H9 (cell line): ENCODE measurements around the gene FOXQ1. TPM values are rescaled to one million over a fixed set of nuclear protein-coding genes. Genes with fewer than 3 reads are reported as not detected.

Experiments used
- DNase-seq: peaks from one replicate; pipeline ENCODE4 v3.0.0-alpha.2; 2017
- H2AFZ ChIP-seq: one replicate; pipeline ENCODE4 v1.6.1; 2013; ENCODE audit warnings: mild to moderate bottlenecking, low read length, control low read depth, moderate library complexity
- H2AK5ac ChIP-seq: 2 replicates; pipeline ENCODE4 v1.6.1; 2013; ENCODE audit warnings: low read length, control low read depth, mixed read lengths; ENCODE audit not compliant: insufficient read length
- H2BK120ac ChIP-seq: one replicate; pipeline ENCODE4 v1.6.1; 2013; ENCODE audit warnings: low read depth, mild to moderate bottlenecking, low read length, control low read depth, inconsistent platforms; ENCODE audit not compliant: poor library complexity, severe bottlenecking
- H2BK12ac ChIP-seq: 2 replicates; pipeline ENCODE4 v1.6.1; 2013; ENCODE audit warnings: low read length, control low read depth, mixed read lengths, low read depth; ENCODE audit not compliant: insufficient read length
- H2BK15ac ChIP-seq: 2 replicates; pipeline ENCODE4 v1.6.1; 2013; ENCODE audit warnings: low read depth, low read length, control low read depth
- H2BK20ac ChIP-seq: one replicate; pipeline ENCODE4 v1.6.1; 2013; ENCODE audit warnings: low read depth, mild to moderate bottlenecking, low read length, control low read depth, inconsistent platforms; ENCODE audit not compliant: poor library complexity, severe bottlenecking
- H2BK5ac ChIP-seq: 2 replicates; pipeline ENCODE4 v1.6.1; 2013; ENCODE audit warnings: low read length, control low read depth, mixed read lengths; ENCODE audit not compliant: insufficient read length
- H3K14ac ChIP-seq: 2 replicates; pipeline ENCODE4 v1.6.1; 2013; ENCODE audit warnings: low read length, control low read depth; ENCODE audit not compliant: insufficient read depth
- H3K18ac ChIP-seq: 2 replicates; pipeline ENCODE4 v1.6.1; 2013; ENCODE audit warnings: low read depth, mild to moderate bottlenecking, mixed read lengths, low read length, control low read depth; ENCODE audit not compliant: insufficient read length
- H3K23ac ChIP-seq: 2 replicates; pipeline ENCODE4 v1.6.1; 2013; ENCODE audit warnings: low read length, control low read depth, mixed read lengths, low read depth; ENCODE audit not compliant: insufficient read length
- H3K23me2 ChIP-seq: 2 replicates; pipeline ENCODE4 v1.6.1; 2013; ENCODE audit warnings: low read depth, mild to moderate bottlenecking, mixed read lengths, low read length, control low read depth; ENCODE audit not compliant: insufficient read length, poor library complexity, severe bottlenecking
- H3K27ac ChIP-seq: 2 replicates; pipeline ENCODE4 v1.5.1; 2013; ENCODE audit warnings: low read length, control low read depth, mixed read lengths, low read depth; ENCODE audit not compliant: insufficient read length
- H3K27me3 ChIP-seq: 2 replicates; pipeline ENCODE4 v1.6.1; 2013; ENCODE audit warnings: low read length, control low read depth, inconsistent platforms; ENCODE audit not compliant: insufficient read depth
- H3K4ac ChIP-seq: 2 replicates; pipeline ENCODE4 v1.6.1; 2013; ENCODE audit warnings: low read depth, mild to moderate bottlenecking, control low read depth, inconsistent platforms, low read length, moderate library complexity
- H3K4me1 ChIP-seq: 2 replicates; pipeline ENCODE4 v1.6.1; 2013; ENCODE audit warnings: low read length, control low read depth, inconsistent platforms; ENCODE audit not compliant: insufficient read depth
- H3K4me2 ChIP-seq: 2 replicates; pipeline ENCODE4 v1.6.1; 2013; ENCODE audit warnings: low read length, control low read depth, mixed read lengths; ENCODE audit not compliant: insufficient read length, insufficient read depth
- H3K56ac ChIP-seq: 2 replicates; pipeline ENCODE4 v1.6.1; 2013; ENCODE audit warnings: low read depth, mild to moderate bottlenecking, mixed read lengths, low read length, control low read depth; ENCODE audit not compliant: insufficient read length
- H3K79me1 ChIP-seq: 2 replicates; pipeline ENCODE4 v1.6.1; 2013; ENCODE audit warnings: low read depth, mild to moderate bottlenecking, moderate library complexity, low read length, control low read depth, inconsistent platforms; ENCODE audit not compliant: insufficient read depth, poor library complexity, severe bottlenecking
- H3K79me2 ChIP-seq: 2 replicates; pipeline ENCODE4 v1.6.1; 2013; ENCODE audit warnings: low read length, control low read depth, inconsistent platforms; ENCODE audit not compliant: insufficient read depth
- H3K9ac ChIP-seq: 2 replicates; pipeline ENCODE4 v1.6.1; 2013; ENCODE audit warnings: low read length, control low read depth, mixed read lengths; ENCODE audit not compliant: insufficient read length; ENCODE audit errors: extremely low read depth
- H3K9me3 ChIP-seq: one replicate; pipeline ENCODE4 v1.6.1; 2013; ENCODE audit warnings: low read depth, low read length, inconsistent platforms; ENCODE audit not compliant: control insufficient read depth
- H3T11ph ChIP-seq: one replicate; pipeline ENCODE4 v1.6.1; 2013; ENCODE audit warnings: mild to moderate bottlenecking, low read length, control low read depth, inconsistent platforms
- H4K20me1 ChIP-seq: one replicate; pipeline ENCODE4 v1.6.1; 2013; ENCODE audit not compliant: control insufficient read depth, insufficient read length, insufficient read depth
- H4K5ac ChIP-seq: 2 replicates; pipeline ENCODE4 v1.6.1; 2013; ENCODE audit warnings: low read depth, mild to moderate bottlenecking, mixed read lengths, low read length, control low read depth; ENCODE audit not compliant: insufficient read length
- H4K8ac ChIP-seq: replicated peaks from 2 replicates; pipeline ENCODE4 v1.6.1; 2013; ENCODE audit warnings: low read length, control low read depth, mixed read lengths, low read depth; ENCODE audit not compliant: insufficient read length
- H4K91ac ChIP-seq: 2 replicates; pipeline ENCODE4 v1.6.1; 2013; ENCODE audit warnings: low read depth, mild to moderate bottlenecking, moderate library complexity, mixed read lengths, low read length, control low read depth; ENCODE audit not compliant: insufficient read length
- H3K27ac Mint-ChIP-seq, 3 experiments: 2 replicates in 2 of 3; 3 replicates in 1 of 3; pipeline ENCODE4 v1.8.0; 2020 to 2021; ENCODE audit warnings: mixed read lengths in 3 of 3, mild to moderate bottlenecking in 1 of 3, moderate library complexity in 1 of 3
- H3K27me3 Mint-ChIP-seq: 2 replicates; pipeline ENCODE4 v1.8.0; 2021; ENCODE audit warnings: low read depth, mild to moderate bottlenecking, moderate library complexity, mixed read lengths
- H3K36me3 Mint-ChIP-seq, 3 experiments: 2 replicates in 2 of 3; 3 replicates in 1 of 3; pipeline ENCODE4 v1.8.0; 2020 to 2021; ENCODE audit warnings: low read depth in 3 of 3, mixed read lengths in 3 of 3; ENCODE audit not compliant: insufficient read depth in 1 of 3
- H3K4me1 Mint-ChIP-seq, 2 experiments: 2 replicates each; pipeline ENCODE4 v1.8.0; 2020; ENCODE audit warnings: mixed read lengths in 2 of 2
- H3K4me3 Mint-ChIP-seq, 2 experiments: 2 replicates in 1 of 2; 3 replicates in 1 of 2; pipeline ENCODE4 v1.8.0; 2020 to 2021; ENCODE audit warnings: mild to moderate bottlenecking in 2 of 2, mixed read lengths in 2 of 2, moderate library complexity in 1 of 2
- H3K9me3 Mint-ChIP-seq, 2 experiments: 2 replicates in 1 of 2; 3 replicates in 1 of 2; pipeline ENCODE4 v1.8.0; 2020; ENCODE audit warnings: mild to moderate bottlenecking in 2 of 2, mixed read lengths in 2 of 2, moderate library complexity in 1 of 2
- WGBS: extraction: QIAGEN DNeasy Blood & Tissue Kit; methylation state at CpG from one replicate; pipeline ENCODE4 v1.1.7; 2013; ENCODE audit warnings: missing lambda C conversion rate, low lambda C conversion rate, mixed read lengths; ENCODE audit not compliant: insufficient read length; ENCODE audit errors: extremely low coverage; 5-methylcytosine and 5-hydroxymethylcytosine counted together
- total RNA-seq: library from RNA; stranded (reverse); gene quantifications from 2 replicates; pipeline ENCODE4 v1.2.1, GENCODE V29; 2021
- TF ChIP-seq, protein P1 (sequence below): fragments of 200-600 bp; sonication (generic); conservative IDR thresholded peaks from 3 replicates; pipeline ENCODE4 v1.8.0; 2021; ENCODE audit warnings: antibody characterized with exemption, mild to moderate bottlenecking

Gene FOXQ1
- total RNA-seq, 1 experiment from 2014 or later: 0.15 TPM

DNA sequence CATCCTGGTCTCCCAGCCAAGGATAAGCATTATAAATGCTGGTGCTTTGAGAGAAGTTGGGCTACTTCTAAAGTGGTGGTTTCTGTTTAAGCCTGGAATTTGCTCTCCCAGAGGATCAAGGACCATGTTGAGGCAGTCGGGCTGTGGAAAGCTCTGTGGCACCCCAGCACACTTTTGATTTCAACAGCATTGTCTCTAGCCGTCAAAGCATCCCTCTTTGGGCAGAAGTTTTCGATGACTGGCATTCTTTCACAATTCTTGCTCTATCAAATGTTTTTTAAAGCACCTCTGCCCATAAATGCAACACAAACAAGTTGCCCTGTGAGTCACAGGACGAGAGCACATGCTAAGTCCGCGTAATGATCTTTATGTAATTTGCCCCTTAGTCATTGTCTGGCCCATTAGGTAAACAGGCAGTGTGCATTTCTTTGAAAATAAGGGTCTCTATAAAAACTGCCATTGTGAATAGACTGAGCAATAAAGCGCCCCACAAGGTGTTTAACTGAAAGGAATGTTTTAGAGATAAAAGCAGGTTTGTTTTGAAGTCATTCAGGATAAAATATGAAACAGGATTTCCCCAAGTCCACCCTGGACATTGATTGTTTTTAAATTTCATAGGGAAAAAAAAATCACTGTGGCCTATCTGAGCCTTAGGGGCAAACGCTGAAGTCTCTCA is 44.7 kb upstream of the FOXQ1 start:
- TF ChIP-seq, protein P1, sequence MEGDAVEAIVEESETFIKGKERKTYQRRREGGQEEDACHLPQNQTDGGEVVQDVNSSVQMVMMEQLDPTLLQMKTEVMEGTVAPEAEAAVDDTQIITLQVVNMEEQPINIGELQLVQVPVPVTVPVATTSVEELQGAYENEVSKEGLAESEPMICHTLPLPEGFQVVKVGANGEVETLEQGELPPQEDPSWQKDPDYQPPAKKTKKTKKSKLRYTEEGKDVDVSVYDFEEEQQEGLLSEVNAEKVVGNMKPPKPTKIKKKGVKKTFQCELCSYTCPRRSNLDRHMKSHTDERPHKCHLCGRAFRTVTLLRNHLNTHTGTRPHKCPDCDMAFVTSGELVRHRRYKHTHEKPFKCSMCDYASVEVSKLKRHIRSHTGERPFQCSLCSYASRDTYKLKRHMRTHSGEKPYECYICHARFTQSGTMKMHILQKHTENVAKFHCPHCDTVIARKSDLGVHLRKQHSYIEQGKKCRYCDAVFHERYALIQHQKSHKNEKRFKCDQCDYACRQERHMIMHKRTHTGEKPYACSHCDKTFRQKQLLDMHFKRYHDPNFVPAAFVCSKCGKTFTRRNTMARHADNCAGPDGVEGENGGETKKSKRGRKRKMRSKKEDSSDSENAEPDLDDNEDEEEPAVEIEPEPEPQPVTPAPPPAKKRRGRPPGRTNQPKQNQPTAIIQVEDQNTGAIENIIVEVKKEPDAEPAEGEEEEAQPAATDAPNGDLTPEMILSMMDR: no peak
- Histone ChIP-seq H2BK20ac (no peak overlapping the region), H2BK15ac (no peak overlapping the region), H3K56ac (no peak overlapping the region), H4K20me1 (no peaks in the 10 kb centered on the region), H2BK12ac (no peak overlapping the region), H3K27ac (no peak overlapping the region), H3K27me3 (no peaks in the 10 kb centered on the region), H4K5ac (no peak overlapping the region), H3K14ac (no peak overlapping the region), H2BK120ac (no peak overlapping the region), H3K9ac (no peak overlapping the region), H3K23me2 (no peaks in the 10 kb centered on the region), H3K79me2 (no peaks in the 10 kb centered on the region), H4K91ac (no peak overlapping the region), H2BK5ac (no peak overlapping the region), H3K4me2 (no peak overlapping the region), H3K23ac (no peak overlapping the region), H3T11ph (no peak overlapping the region), H2AFZ (no peak overlapping the region), H3K4me1 (peaks cover 4% of the 10 kb centered on the region; the same call in 1 of the 2 replicates), H3K18ac (no peak overlapping the region), H3K4ac (no peak overlapping the region), H3K9me3 (peaks cover 7% of the 10 kb centered on the region), H4K8ac (no peak overlapping the region), H2AK5ac (no peak overlapping the region), H3K79me1 (no peaks in the 10 kb centered on the region)
- H3K4me1 Mint-ChIP-seq: peaks cover 12 to 16% of the 10 kb centered on the region in 2 experiments; a peak in 3 of 4 replicates
- WGBS: no CpG with 5 or more reads among the region's 8 CpGs
- peaks cover under 1 to 8% (median 6%) of the 10 kb centered on the region in 3 experiments; a peak in 6 of 7 replicates for H3K36me3 Mint-ChIP-seq
- H3K27me3 Mint-ChIP-seq: peaks cover 29% of the 10 kb centered on the region
- H3K27ac Mint-ChIP-seq: no peak overlapping the region
- H3K4me3 Mint-ChIP-seq: no peak overlapping the region
- H3K9me3 Mint-ChIP-seq: peaks cover 8 to 10% of the 10 kb centered on the region in 2 experiments
- no peak for DNase-seq
